A549 treated with AZD2906 at 1 μM for 4 hours (cell line): ENCODE results near the gene CDT1. TPM values are rescaled to one million over a fixed set of nuclear protein-coding genes. Genes with fewer than 3 reads are reported as not detected.

Experiments
- total RNA-seq: library from RNA; stranded (reverse); fragments of 200-300 nt; extraction: Qiagen RNA extraction; gene quantifications from 5 replicates; pipeline ENCODE4 v1.2.3, GENCODE V29; 2022

Gene CDT1
- total RNA-seq = 28.6 to 34.7 TPM (median 33.6 TPM) in 5 replicates

DNA sequence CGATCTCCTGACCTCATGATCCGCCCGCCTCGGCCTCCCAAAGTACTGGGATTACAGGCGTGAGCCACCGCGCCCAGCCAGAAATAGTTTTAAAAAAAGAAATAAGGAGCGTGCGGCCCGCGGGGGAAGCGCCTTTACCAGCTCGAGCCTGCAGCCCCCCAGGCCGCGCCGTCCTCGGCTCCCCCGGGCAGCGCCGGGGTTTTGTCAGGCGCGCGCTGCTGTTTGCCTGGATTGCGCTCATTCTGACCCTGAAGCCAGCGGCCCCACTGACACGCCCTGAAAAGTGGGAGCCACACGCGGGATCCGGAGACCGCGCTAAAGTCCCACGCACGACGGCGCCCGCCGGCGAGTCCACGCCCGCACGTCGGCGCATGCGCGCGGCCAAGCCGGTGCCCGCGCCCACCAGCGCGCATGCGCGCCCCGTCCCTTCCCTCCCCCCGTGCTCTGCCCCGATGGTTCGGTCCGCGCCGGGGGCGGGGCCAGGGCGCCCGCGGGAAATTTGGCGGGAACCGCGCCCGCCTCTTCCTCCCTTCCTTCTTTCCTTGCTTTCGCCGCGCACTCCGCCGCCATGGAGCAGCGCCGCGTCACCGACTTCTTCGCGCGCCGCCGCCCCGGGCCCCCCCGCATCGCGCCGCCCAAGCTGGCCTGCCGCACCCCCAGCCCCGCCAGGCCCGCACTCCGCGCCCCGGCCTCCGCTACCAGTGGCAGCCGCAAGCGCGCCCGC is at the start of gene CDT1:
CDT1 (plus strand) TSS at position 526 of the 724 bp plus-strand sequence; CDS start at position 569, 43 bp downstream.

DNA sequence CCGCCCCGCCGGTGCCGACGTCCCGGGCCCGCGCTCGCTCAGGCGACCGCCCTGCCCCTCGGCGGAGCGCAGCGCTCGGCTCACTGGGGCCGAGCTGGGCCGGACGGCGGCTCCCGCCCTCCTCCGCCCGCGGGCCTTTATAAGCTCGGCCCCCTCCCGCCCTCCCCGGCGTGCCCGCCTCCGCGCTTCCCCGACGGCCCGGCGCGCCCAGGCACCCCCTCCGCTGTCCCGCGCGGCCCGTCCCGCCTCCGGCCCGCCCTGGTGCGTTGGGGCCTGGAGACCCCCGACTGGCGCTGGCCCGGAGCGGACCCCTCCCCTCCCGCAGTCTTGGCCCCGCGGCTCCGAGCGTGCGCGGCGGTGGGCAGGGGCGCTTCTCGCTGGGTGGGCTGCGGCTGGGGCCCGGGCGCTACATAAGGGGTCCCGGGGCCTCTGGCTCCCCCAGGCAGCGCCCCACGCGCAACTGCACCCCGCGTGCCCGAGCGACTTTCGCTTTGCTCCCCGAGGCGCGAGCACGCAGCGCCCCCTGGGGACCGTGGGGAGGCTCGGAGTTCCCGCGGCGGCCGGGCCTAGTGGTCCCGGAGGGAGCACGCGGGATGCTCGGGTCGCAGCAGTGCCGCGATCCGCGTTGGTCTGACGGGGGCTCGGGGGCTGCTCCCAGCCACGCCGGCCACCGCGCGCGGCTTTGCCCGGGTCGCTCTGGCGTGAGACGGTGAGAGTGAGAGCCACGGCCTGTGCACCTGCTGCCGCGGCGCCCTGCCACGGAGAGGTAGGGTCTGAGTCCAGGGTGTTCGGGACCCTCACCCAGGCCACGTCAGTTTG is 18.3 kb upstream of the CDT1 start, which contains the start of gene PIEZO1:
PIEZO1 (minus strand) TSS at position 115 of the 819 bp plus-strand sequence. CDS start 256 bp downstream, outside the sequence.

DNA sequence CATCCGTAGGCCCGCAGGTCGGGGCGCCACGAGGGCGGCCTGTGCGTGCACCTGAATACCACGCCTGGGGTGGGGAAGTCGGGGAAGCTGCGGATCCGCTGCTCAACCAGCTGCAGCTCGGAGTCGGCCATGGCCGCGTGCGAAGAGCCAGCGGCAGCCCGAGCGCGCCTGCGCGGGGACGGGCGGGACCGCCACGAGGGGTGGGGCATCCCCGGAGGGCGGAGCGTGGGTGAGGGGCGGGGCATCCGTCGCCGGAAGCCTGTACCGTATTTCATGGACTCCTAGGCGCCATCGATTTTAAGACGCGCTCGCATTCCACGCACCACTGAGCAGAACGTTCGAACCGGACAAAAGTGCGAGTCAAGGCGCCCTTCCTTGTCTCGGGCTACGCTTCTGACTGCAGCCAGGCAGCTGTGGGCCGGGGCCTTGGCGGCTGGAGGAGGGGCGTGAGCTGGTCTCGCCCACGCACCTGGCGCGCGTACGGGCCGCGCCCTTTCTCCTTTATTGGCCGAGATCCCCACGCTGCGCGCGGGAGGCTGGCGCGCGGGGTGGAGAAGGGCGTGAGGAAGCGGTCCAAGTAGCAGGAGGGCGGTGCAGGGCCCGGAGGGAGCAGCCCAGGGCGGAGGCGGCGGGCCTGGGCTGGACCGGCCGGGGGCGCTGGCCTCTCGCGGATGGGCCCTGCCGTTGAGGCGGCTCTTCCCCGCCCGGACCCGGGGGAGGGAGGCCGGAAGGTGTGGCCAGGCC is 8.4 kb downstream of the CDT1 start, which contains the start of gene APRT:
APRT (minus strand) TSS at position 160 of the 744 bp plus-strand sequence; CDS start at position 131, 29 bp downstream.

DNA sequence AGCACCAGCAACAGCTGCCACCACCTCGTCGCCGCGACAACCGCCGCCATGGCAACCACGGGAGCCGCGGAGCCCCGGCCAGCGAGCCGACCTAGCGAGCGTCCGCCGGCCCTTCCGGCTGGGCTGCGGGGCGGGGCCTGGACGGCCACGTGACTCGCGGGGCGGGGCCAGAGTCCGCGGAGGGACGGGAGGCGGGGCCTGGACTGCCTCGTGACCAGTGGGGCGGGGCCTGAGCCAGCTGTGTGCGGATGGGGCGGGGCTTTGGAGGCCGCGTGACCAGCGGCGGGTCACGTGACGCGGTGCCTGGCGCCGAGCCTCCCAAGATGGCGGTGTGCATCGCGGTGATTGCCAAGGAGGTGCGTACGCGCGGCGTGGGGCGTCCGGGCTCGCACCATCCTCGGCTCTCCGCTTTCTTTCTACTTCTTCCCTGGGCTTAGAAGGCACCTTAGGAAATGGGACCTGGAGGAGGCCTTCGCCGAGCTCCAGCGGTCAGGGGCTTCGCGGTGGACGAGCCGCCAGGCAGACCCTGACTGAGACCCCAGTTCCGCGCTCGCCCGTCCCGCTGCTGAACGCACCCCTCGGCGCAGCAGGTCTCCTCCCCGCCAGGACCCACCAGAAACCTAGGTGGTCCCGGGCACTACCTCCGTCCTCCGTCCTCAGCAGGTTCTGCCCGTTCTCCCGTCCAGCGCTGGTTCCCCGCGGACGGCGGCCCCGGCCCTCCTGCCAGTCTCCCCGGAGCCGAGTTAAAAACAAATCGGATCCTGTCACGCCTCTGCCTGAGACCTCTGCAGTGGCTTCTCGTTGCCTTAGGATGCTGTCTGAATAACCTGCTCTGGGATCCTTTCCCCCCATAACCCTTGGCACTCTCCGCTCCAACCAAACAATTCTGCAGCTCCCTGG is 53.5 kb downstream of the CDT1 start, which contains the start of the genes GALNS and TRAPPC2L:
GALNS (minus strand) TSS at position 120 of the 900 bp plus-strand sequence; CDS start at position 50, 70 bp downstream.
TRAPPC2L (plus strand) TSS at position 300 of the 900 bp plus-strand sequence; CDS start at position 324, 24 bp downstream.

Other genes with a start within 250 kb of the CDT1 start
- 45.6 to 50.5 TPM (median 49.4 TPM) in 5 replicates for gene ZC3H18, start 233.4 kb upstream of the CDT1 start, total RNA-seq
- gene IL17C, start 165.2 kb upstream of the CDT1 start, total RNA-seq = 0.06 TPM in 1 of 5 replicates, not detected in the others
- 240 to 322 TPM (median 295 TPM) in 5 replicates for gene CYBA, start 152.7 kb upstream of the CDT1 start, total RNA-seq
- 16.3 to 22.5 TPM (median 20.7 TPM) in 5 replicates for gene MVD, start 140.7 kb upstream of the CDT1 start, total RNA-seq
- 0.13 to 0.24 TPM (median 0.16 TPM) in 5 replicates for gene SNAI3, start 117.3 kb upstream of the CDT1 start, total RNA-seq
- 11.7 to 19.5 TPM (median 18.2 TPM) in 5 replicates for gene RNF166, start 97.4 kb upstream of the CDT1 start, total RNA-seq
- 26.1 to 34.6 TPM (median 32.4 TPM) in 5 replicates for gene CTU2, start 97.3 kb upstream of the CDT1 start, total RNA-seq
- 97.2 to 152 TPM (median 140 TPM) in 5 replicates for gene PIEZO1, start 18.6 kb upstream of the CDT1 start, total RNA-seq
- 304 to 457 TPM (median 428 TPM) in 5 replicates for gene APRT, start 8.1 kb downstream of the CDT1 start, total RNA-seq
- 36.5 to 51.7 TPM (median 50.2 TPM) in 5 replicates for gene GALNS, start 53.2 kb downstream of the CDT1 start, total RNA-seq
- 102 to 113 TPM (median 107 TPM) in 5 replicates for gene TRAPPC2L, start 53.3 kb downstream of the CDT1 start, total RNA-seq
- gene PABPN1L, start 62.9 kb downstream of the CDT1 start, total RNA-seq = 0.08 to 0.11 TPM in 2 of 5 replicates, not detected in the others
- gene CBFA2T3, start 173.4 kb downstream of the CDT1 start, total RNA-seq = 0.77 to 1.3 TPM (median 1.1 TPM) in 5 replicates